NCI-H2107 treated with DMSO at 0.1 percent for 48 hours (cell line): ENCODE data around the gene RPS8.
A peak's percentile ranks its signal among the peaks of the same experiment; 100 is the strongest.
"Not testable (repeated sequence)": the region's sequence is repeated elsewhere in the genome, so short reads cannot be mapped to it uniquely, and the experiment has no call there.

ENCODE experiments used
- DNase-seq: peaks from one replicate; lab custom pipeline; 2025; ENCODE audit not compliant: unreplicated experiment; lab: John Stamatoyannopoulos, UW

Gene RPS8

DNA sequence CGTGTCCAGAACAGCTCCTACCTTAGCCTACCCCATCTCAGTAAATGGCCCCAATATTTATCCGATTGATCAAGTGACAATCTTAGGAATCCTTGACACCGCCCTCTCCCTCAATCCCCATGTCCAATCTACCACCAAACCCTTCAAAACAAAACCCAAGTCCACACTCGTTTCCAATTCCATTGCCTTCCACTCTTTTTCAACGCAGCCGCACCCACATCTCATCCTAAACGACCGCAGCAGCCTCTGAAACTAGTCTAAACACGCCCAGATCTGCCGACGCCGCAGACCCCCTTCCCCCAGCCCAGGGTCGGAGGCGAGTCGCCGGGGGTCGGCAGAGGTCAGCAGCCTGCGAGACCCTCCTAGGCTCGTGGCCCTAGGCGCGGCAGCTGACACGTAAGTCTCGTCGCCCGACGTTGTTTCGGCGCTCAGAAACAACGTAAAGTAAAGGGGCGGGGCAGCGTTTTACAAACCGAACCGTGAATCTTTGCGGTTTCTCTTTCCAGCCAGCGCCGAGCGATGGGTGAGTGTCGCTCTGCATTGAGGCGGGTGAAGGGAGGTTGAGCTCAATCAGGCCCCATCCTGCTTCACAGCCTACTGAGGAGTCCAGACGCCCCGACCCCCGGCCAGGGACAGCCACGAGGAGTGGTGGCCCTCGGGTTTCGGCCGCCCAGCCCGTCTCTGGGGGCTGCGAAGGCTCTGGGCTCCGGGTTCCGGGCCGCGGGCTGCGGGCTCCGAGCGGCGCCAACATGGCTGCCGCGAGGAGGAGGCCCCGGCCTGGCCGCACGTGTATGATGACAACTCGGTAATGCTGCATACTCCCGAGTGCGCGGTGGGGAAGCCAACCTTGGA, at the start of gene RPS8:
RPS8 (plus strand) TSS at position 463 of the 852 bp plus-strand sequence; CDS start at position 520, 57 bp downstream.
- DNase-seq: peak; percentile 93

DNA sequence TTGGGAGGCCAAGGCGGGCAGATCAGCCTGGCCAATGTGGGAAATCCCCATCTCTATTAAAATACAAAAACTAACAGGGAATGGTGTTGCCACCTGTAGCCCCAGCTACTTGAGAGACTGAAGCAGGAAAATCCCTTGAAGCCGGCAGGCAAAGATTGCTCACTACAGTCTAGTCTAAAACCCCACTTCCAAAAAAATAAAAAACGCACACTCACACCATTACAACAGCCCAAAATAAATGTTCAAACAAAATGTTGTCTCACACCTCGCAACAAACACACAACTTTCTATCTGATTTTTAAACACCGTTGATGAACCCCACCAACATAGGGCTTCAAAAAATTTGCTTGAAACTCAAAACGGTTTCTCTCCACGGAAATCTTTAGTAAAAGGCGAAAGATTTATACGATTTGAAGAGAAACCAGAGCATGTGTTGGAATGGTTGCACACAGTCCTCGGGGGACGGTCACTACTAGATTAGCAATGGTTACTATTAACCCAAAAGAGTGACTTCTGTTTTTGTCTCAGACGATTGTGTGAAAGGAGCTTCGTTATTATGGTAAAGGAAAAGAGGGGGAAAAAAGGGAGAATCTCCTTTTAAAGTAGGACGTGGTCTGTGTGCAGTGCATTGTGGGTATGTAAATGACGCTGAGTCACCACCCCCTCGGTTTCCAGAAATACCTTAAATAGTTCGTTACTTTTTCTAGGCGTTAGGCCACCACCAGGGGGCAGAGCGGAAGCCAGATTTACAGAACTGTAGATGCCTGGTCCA, 44.4 kb upstream of the RPS8 start, which contains the start of gene RNU5D-1:
RNU5D-1 (minus strand) TSS at position 430 of the 772 bp plus-strand sequence.
- DNase-seq: peak; percentile 98

DNA sequence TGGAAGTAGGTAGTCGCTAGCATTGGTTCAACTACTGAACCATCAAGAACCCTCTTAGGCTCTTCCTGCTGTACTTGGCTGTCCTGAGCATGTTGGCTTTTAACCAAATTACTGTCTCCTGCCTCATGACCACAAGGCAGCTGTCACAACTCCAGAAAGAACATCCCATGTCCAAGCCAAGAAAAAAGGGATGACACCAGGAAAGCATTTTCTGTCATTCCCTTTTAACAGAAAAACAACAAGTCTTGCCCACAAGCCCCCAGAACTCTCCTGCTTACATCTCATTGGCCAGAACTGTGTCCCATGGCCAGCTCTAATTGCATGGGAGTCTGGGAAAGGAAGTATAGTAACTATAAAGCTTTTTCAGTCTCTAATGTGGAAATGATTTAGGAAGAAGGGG, 42.0 kb upstream of the RPS8 start:
- no peak for DNase-seq

DNA sequence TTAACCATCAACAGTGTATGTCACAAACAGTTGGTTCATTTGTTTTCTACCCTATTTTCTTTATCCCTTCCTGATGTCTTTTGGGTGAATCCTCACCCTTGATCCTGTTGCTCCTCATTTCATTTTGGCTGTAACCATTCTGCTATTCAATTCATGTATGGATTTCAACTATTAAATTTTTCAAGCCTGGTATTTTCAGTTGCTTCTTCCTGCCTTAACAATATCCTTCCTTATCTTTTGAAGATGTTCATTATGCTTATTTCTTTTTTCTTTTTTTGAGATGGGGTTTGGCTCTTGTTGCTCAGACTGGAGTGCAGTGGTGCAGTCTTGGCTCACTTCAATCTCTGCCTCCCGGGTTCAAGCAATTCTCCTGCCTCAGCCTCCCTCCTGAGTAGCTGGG, 41.6 kb upstream of the RPS8 start:
- no peak for DNase-seq

DNA sequence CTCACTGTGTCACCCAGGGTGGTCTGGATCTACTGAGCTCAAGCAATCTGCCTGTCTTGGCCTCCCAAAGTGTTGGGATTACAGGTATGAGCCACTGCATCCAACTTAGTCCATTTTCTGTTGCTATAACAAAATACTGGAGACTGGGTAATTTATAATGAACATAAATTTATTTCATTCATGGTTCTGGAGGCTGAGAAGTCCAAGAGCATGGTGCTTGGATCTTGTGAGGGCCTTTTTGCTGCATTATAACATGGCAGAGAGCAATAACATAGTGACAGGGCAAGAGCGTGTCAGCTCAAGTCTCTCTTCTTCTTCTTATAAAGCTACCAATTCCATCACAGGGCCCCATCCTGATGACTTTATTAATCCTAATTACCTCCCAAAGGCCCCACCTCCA, 39.3 kb upstream of the RPS8 start:
- no peak for DNase-seq

DNA sequence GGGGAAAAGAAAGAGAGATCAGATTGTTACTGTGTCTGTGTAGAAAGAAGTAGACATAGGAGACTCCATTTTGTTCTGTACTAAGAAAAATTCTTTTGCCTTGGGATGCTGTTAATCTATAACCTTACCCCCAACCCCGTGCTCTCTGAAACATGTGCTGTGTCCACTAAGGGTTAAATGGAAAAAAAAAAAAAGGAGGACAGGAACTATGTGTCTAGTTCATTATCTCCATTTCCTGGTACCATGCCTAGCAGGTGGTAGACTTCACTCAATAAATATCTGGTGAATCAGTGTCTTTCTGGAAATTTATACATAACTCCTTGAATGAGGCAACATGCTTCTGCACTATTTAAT, 36.4 kb upstream of the RPS8 start:
- DNase-seq: not testable (repeated sequence)

DNA sequence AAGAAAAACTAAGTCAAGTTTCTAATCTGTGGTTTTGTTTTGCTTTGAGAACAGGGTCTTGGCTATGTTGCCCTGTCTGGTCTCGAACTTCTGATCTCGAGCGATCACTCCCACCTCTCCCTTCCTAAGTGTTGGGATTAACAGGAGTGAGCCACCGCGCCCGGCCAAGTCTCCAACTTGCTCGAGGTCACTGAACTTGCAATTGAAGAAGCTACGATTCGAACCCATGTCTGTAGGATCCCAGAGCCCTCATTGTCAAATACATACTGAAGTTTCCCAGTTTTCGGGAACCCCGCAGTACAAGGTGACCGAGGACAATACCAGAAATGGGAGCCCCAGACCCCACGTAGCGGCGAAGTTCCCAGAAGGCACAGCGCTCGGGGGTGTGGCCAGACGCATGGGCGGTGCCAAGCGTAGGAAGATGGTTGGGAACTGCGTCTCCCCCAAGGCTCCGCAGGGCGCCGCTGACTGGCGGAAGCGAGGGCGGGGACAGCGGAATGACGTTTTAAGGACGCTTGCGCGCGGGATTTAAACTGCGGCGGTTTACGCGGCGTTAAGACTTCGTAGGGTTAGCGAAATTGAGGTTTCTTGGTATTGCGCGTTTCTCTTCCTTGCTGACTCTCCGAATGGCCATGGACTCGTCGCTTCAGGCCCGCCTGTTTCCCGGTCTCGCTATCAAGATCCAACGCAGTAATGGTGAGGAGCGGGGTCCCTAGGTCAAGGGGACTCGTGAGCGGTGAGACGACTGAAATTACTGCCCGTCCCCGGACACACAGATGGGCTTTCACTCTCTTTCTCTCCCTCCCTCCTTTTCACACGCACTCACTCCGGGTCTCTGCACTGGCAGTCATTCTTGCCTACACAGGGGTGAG, 35.8 kb upstream of the RPS8 start, which contains the start of gene KIF2C:
KIF2C (plus strand) TSS at position 531 of the 872 bp plus-strand sequence; CDS start at position 627, 96 bp downstream.
- DNase-seq: peak; percentile 97

DNA sequence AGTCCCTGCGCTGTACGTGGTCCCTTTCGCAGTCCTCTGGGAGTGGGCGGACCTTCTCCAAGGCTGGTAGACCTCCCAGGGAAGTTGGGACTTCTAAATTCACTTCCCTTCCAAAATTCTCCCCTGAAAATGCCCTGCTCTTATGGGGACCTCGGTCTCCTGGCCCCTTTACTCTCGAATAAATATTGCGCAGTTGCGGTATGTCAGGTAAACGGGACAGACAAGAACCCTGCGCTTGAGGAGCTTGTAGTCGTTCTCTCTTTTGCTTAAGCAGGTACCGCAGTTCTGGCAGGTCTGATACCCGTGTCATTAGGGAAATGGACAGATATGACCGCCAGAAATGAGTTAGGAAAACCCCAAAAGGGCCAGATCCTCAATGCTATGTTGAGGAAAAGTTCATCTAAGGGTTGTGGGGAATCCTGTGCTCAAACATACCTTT, 35.1 kb upstream of the RPS8 start:
- DNase-seq: no peak

DNA sequence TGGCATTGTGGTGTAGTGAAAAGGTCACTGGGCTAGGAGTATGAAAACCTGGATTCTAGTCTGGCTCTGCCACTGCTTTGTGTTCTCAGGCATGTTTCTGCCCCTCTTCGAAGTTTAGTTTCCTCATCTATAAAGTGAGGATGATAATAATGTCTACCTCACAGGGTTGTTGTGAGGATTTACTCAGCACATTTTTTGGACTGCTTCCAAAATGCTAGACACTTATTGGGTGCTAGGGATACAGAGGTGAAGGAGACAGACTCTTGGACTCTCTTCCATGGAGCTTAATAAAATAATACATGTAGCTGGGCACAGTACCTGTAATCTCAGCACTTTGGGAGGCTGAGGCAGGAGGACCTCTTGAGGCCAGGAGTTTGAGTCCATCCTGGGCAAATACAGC, 32.1 kb upstream of the RPS8 start:
- no peak for DNase-seq

DNA sequence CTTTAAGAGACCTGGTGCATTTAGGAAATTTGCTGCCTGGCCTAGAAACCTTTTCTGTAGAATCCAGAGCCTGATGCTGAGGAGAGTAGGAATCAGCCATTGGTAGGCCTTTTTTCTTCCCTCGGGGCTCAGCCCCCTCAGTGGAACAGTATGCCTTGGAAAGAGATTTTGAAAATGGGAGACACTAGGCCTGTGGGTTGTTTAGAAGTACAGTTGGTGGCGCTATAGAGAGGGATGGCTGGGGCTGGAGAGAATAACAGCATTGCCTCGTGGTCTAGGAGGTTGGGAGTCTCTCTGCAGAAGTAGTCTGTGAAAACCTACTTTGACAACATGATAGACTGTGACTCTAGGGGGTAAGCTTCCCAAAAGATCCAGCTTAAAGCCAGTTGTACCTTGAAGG, 27.5 kb upstream of the RPS8 start:
- no peak for DNase-seq

DNA sequence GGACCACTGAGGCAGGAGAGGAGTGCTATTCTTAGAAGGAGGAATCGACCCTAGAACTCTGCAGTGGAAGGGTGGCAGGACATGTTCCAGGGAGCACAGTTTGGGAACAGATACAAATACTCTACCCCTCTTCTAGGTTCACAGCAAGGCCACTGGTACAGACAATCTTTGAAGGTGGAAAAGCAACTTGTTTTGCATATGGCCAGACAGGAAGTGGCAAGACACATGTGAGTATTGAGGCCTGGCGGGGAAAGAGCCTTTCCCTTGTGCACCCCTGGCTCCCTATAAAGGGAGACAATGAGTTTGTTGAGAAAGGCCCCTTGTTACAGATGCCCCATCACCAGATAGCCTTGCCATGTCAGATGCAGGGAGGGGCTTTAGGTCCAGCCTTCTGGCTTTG, 17.9 kb upstream of the RPS8 start:
- no peak for DNase-seq

DNA sequence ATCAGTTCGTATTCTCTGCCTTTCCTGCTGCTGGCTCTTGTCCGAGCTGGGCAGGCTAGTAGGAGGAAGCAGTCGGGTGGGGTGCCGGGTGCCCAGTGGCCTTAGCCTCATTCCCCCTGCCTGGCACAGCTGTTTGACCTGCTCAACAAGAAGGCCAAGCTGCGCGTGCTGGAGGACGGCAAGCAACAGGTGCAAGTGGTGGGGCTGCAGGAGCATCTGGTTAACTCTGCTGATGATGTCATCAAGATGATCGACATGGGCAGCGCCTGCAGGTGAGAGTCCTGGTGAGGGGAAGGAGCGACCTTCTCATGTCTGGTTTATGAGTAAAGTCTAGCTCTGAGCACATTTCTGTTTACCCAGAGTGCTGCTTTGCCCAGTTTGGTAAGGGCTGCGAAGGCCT, 16.3 kb upstream of the RPS8 start:
- no peak for DNase-seq

DNA sequence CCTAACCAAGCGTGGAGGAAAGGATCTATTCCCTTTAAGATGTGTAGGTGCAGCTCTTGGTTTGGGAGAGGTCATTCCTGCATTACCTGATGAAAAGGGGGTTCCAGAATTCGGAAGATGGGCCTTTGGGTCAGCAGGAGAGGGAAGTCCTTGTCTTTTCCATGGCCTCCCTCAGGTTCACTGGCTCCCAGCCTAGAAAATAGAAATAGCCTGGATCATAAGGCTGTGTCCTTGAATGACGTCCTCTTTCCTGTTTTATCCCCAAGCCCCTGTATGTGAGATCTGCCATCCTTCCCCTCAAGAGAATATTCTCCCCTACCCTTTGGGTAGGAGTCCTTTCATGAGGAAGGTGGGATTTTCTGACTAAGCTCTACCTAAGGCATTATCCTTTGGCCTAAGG, 14.5 kb upstream of the RPS8 start:
- no peak for DNase-seq

DNA sequence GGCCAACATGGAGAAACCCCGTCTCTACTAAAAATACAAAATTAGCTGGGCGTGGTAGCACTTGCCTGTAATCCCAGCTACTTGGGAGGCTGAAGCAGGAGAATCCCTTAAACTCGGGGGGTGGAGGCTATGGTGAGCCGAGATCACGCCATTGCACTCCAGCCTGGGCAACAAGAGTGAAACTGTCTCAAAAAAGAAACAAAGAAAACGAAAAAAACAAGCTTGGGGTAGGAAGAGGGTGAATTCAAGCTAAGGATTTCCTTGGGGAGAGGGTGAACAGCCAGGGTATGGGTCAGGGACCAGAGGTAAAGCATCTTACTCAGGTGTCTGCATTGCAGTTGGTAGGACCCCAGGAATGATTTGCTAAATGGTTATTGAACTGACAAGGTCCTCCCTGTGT, 8.9 kb upstream of the RPS8 start:
- not testable (repeated sequence) for DNase-seq

DNA sequence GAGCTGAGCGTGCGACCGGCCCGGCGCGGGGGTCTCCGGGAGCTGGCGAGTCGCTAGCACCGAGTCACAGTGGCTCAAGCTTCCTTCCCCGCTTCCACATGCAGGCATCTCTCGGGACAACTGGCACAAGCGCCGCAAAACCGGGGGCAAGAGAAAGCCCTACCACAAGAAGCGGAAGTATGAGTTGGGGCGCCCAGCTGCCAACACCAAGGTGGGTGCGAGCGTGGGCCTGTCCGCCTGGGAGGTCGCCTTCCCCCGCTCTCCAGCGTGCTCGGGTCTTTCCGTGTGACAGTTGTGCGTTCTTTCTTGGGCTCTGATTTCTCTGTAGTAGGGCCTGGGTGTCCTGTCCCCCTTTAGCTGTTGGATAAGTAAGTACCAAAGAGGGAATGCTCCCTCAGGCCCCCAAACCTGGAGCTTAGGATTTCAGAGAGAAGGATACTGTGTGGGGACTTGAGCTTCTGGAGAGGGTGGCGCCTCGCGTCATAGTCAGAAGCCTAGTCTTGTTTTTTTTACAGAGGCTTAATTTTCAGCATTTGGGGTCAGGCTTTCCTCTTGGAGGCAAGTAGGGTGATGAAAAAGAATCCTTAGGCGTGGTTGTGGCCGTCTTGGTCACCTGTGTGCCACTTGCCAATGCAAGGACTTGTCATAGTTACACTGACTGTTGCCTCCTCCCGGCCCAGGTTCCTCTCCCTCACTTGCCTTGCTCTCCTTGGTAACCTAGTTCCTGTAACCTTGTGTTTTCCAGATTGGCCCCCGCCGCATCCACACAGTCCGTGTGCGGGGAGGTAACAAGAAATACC, 790 bp downstream of the RPS8 start:
- DNase-seq: no peak

DNA sequence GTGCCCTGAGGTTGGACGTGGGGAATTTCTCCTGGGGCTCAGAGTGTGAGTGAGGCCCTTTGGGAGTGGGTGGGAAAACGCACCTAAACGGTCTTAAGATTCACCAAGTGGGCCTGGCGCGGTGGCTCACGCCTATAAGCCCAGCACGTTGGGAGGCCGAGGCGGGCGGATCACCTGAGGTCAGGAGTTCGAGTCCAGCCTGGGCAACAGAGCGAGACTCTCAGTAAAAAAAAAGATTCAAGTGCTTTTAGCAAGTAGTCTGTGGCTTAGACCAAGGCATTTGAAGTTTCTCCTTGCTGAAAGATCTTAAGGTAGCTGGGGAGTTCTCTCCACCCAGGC, 1.4 kb downstream of the RPS8 start:
- no peak for DNase-seq

DNA sequence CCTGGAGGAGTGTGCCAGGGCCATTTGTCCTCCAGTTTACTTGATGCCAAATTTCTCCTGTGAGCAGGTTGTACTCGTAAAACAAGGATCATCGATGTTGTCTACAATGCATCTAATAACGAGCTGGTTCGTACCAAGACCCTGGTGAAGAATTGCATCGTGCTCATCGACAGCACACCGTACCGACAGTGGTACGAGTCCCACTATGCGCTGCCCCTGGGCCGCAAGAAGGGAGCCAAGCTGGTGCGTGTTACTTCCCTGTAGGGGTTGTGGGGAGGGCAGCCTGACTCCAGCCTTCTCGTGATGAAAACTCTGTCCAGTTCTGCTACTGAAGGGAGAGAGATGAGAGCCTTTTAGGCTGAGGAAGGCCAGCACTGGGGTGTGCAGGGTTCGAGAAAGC, 2.2 kb downstream of the RPS8 start:
- no peak for DNase-seq

DNA sequence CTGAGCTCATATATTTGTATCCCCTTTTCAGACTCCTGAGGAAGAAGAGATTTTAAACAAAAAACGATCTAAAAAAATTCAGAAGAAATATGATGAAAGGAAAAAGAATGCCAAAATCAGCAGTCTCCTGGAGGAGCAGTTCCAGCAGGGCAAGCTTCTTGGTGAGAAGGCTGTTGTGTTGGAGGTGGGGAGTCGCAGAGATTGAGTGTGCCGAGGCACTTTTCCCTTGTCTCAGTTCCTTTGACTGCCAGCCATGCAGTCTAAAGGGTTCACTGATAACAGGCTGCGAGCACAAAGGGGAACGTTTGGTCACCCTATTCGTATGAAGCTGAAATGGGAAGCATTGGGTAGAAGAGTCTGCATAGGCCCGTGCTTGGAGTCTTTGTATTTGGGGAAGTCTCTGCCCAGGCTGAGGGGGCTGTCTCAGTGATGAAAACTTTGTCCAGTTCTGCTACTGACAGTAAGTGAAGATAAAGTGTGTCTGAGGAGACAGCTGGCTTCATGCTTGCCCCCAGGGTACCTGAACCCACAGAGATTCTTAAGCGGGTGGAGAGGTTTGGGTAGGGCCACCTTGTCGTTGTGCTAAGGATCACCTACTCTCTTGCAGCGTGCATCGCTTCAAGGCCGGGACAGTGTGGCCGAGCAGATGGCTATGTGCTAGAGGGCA, 2.8 kb downstream of the RPS8 start:
- no peak for DNase-seq

DNA sequence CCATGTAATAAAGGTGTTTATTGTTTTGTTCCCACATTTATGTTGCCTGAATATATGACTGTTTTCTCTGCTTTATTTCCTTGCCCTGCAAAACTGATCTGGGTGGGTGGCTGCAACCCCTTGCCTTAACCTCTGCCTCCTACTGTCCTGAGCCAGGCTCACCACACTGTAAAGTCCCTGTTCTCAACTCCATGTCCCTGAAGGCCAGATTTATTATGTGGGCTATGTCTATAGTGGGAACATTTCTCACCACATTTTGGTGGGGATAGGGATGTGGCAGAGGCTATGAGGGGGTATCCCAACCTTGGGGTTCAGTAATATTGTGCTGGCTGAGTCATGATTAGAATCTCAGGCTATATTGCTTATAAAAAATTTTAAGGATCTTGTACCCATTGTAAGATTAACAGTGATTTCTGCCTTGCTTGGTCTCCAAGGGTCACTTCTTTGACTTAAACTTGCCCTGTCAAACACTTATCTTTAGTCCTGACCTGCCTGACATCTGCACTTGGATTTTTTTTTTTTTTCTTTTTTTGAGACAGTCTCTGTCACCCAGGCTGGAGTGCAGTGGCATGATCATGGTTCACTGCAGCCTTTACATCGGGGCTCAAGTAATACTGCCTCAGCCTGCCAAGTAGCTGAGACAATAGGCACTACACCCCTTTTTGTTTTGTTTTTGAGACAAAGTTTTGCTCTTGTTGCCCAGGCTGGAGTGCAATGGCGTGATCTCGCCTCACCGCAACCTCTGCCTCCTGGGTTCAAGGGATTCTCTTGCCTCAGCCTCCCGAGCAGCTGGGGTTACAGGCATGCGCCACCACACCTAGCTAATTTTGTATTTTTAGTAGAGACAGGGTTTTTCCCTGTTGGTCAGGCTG, 3.6 kb downstream of the RPS8 start:
- DNase-seq: no peak
